Activated T-helper 1 cell treated with Interleukin-2 at 50 U/mL for 16 hours (primary cell): ENCODE results near the gene MAN1C1.
"Not testable (repeated sequence)": the region's sequence is repeated elsewhere in the genome, so short reads cannot be mapped to it uniquely, and the experiment has no call there.

Experiments
- DNase-seq: peaks from one replicate; pipeline ENCODE4 v3.0.0-alpha.2; 2020; ENCODE audit warnings: low read depth

Gene MAN1C1

GRCh38 chr1:25715888-25716287, 99.3 kb downstream of the MAN1C1 start:
- no peak for DNase-seq

GRCh38 chr1:25716320-25716719, 99.7 kb downstream of the MAN1C1 start:
- no peak for DNase-seq

- DNase-seq = no peak
These were observed 102.1 kb downstream of the MAN1C1 start for GRCh38 chr1:25718732-25719131.

- DNase-seq = no peak
These were observed 104.0 kb downstream of the MAN1C1 start for GRCh38 chr1:25720624-25721023.

- no peak for DNase-seq
These were observed 106.8 kb downstream of the MAN1C1 start for GRCh38 chr1:25723250-25723880.

- no peak for DNase-seq
These were observed 107.6 kb downstream of the MAN1C1 start for GRCh38 chr1:25724201-25724600.

GRCh38 chr1:25724966-25725365, 108.4 kb downstream of the MAN1C1 start:
- DNase-seq = no peak

GRCh38 chr1:25725482-25725881, 108.9 kb downstream of the MAN1C1 start:
- DNase-seq = no peak

- no peak for DNase-seq
These were observed 110.5 kb downstream of the MAN1C1 start for GRCh38 chr1:25727088-25727487.

- no peak for DNase-seq
These were observed 111.2 kb downstream of the MAN1C1 start for GRCh38 chr1:25727635-25728286.

GRCh38 chr1:25728301-25728935, 111.8 kb downstream of the MAN1C1 start:
- DNase-seq = no peak

- DNase-seq = no peak
These were observed 112.5 kb downstream of the MAN1C1 start for GRCh38 chr1:25729045-25729444.

GRCh38 chr1:25729790-25730644, 113.4 kb downstream of the MAN1C1 start:
- no peak for DNase-seq

- DNase-seq = no peak
These were observed 114.6 kb downstream of the MAN1C1 start for GRCh38 chr1:25731148-25731547.

GRCh38 chr1:25731626-25732370, 115.2 kb downstream of the MAN1C1 start:
- DNase-seq = no peak

GRCh38 chr1:25732821-25733220, 116.2 kb downstream of the MAN1C1 start:
- no peak for DNase-seq

GRCh38 chr1:25733271-25733670, 116.7 kb downstream of the MAN1C1 start:
- no peak for DNase-seq

GRCh38 chr1:25734991-25735390, 118.4 kb downstream of the MAN1C1 start:
- DNase-seq = not testable (repeated sequence)

GRCh38 chr1:25735956-25736529, 119.5 kb downstream of the MAN1C1 start:
- no peak for DNase-seq

GRCh38 chr1:25737130-25737529, 120.5 kb downstream of the MAN1C1 start:
- DNase-seq = no peak

GRCh38 chr1:25738499-25738898, 121.9 kb downstream of the MAN1C1 start:
- DNase-seq = no peak
